ENCODE measurements around the gene CD247.

Gene CD247

DNA sequence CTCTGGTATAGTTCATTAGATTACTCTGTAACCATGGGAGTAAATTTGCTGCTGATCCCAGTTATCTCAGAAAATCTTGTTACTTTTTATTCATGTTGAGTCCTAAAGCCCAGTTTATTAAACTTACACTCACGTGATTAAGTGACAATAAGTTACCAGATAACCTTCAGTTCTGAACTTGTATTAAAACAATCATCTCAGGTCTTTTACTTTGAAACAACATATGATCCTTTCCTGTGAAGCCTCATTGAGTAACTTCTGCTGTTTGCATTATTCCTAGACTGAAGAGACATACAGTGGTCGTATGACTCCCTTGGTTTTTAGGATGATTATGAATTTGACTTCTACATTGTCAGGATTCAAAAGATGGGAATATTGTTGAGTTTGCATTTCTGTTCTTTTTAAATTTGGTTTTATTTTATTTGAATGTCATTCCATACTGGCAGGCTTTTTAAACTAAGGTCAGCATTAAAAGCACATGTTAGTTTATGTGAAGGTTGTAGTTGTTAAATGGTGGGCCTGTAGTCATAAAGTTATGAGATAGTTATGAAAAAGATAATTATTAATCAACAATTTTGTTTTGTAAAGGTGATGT, 117.9 kb downstream of the CD247 start:
- no peak for DNase-seq

DNA sequence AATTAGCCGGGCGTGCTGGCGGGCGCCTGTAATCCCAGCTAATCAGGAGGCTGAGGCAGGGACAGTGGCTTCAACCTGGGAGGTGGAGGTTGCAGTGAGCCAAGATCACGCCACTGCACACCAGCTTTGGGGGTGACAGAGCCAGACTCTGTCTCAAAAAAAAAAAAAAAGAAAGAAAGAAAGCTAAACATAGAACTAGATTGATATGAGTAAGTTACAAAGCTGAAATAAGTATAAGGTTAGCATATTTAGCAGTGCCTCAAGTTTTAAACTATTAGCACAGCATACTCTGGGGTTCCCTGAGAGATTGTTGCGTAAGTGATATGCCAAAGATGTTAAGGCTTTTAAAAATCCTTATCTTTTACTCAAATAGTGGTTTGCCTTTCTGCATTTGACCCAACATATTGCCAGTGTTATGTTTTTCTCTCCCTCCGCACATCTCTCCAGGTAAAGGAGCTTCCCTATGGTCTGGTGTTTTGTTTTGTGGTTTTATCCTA, 126.1 kb downstream of the CD247 start:
- no peak for DNase-seq

DNA sequence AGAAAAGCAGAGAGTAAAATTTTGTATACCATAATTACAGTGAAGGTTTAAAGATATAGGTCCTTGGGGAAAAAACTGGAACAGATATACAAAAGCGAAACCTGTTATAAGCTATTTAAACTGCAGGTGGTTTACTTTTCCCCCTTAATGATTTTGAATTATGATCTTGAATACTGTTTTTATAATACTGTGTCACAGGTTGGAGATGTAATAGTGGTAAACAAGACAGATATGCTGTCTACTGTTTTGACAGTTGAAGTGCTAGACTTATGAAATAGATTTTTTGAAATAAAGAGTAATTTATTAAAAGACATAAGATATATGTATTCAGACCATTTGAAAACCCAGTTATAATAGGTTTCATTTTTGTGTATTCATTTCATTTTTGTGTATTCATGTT, 129.4 kb downstream of the CD247 start:
- DNase-seq, result no peak

DNA sequence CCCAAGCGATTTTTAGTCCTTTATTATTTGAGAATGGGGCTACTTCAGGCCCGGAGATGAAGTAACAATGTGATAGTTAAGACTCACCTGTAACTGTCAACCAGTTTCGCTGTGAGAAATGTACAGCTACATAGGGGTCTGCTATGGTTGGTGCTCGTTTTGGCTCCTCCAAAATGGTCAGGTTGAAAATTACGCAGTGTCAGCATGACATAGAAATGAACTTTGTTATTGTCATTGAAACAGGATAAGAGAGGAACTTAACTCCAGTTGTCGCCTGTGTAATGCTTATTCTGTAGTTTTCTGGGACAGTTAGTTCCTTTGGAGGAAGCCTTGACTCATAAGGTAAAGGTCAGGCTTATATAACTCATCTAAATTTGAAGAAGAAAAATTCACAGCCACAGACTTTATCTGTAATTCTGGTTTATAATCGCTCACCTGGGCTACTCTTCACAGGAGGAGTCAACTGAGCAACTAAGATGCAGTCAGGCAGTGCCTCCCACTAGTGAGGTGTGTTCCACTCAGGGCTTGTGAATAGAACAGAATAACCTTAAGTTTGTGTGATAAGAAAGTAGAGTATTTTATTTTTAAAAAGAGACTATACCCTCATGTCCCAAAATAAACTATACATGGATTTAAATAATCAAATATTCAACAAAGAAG, 130.9 kb downstream of the CD247 start:
- DNase-seq, result no peak
